Ovary (tissue), 9 donors: Measurements from ENCODE around the gene PTPRG. TPM values are rescaled to one million over a fixed set of nuclear protein-coding genes. Genes with fewer than 3 reads are reported as not detected.

ENCODE experiments used
- DNase-seq, 5 donors: peaks; one replicate each; pipeline ENCODE4 v3.0.0-alpha.2; 2019 to 2020
- H3K27ac ChIP-seq, 2 donors: fragments of 200-600 bp; one replicate each; pipeline versions ENCODE4 v1.5.1 to v1.8.0; 2019 to 2022
- H3K27me3 ChIP-seq: fragments of 200-600 bp; one replicate; pipeline ENCODE4 v1.8.0; 2022
- H3K36me3 ChIP-seq: fragments of 200-600 bp; sonication (generic); one replicate; pipeline ENCODE4 v1.5.1; 2019
- H3K4me1 ChIP-seq: one replicate; pipeline ENCODE4 v1.8.1; 2013; ENCODE audit warnings: mild to moderate bottlenecking, moderate library complexity; ENCODE audit not compliant: insufficient read depth
- H3K4me3 ChIP-seq: fragments of 200-600 bp; sonication (generic); one replicate; pipeline ENCODE4 v1.5.1; 2017
- H3K9me3 ChIP-seq, 2 donors: fragments of 200-600 bp in 1 of 2; sonication (generic) in 1 of 2; one replicate each; pipeline versions ENCODE4 v1.5.1 to v1.8.1; 2013 to 2019; ENCODE audit warnings: mild to moderate bottlenecking in 1 of 2, moderate library complexity in 1 of 2
- CTCF ChIP-seq, 3 donors: fragments of 450-650 bp in 2 of 3; fragments of 200-600 bp in 1 of 3; IDR thresholded peaks; one replicate each; pipeline versions ENCODE4 v1.5.1 to v1.8.0; 2016 to 2022; ENCODE audit warnings: antibody characterized with exemption in 3 of 3, mild to moderate bottlenecking in 1 of 3
- EP300 ChIP-seq: sonication (generic); formaldehyde crosslinking; IDR thresholded peaks from one replicate; pipeline ENCODE4 v1.6.1; 2017; ENCODE audit warnings: antibody characterized with exemption
- POLR2A ChIP-seq: fragments of 450-650 bp; IDR thresholded peaks from one replicate; pipeline ENCODE4 v1.6.1; 2017; ENCODE audit warnings: antibody characterized with exemption, mild to moderate bottlenecking, moderate library complexity
- WGBS, 3 donors: extraction: QIAGEN DNeasy Blood & Tissue Kit in 1 of 3; methylation state at CpG; one replicate each; pipeline versions ENCODE4 v1.1.5 to v1.1.7; 2013 to 2017; 5-methylcytosine and 5-hydroxymethylcytosine counted together
- intact Hi-C, 4 donors: fragments of 100-400 bp; cut with DNase I; formaldehyde crosslinking; loops; one replicate each; pipeline versions ENCODE4 v1.11.0 to v1.15.1; 2022 to 2023
- polyA plus RNA-seq, 2 donors: library from polyadenylated mRNA; stranded (reverse); fragments of 200-250 nt in 1 of 2; fragments of 350-450 nt in 1 of 2; fragmentation: Illumina TruSeq in 1 of 2; extraction: RNeasy Lipid Tissue Mini Kit (QIAGEN cat#74804) in 1 of 2; gene quantifications; one replicate each; pipeline ENCODE4 v1.2.3, GENCODE V29; 2013 to 2014
- total RNA-seq, 7 donors: library from RNA; depleted of rRNA in 2 of 7; stranded (reverse); fragments of >200 nt in 2 of 7; fragmentation: NEBNext Ultra II Directional in 3 of 7; extraction: Animal tissue kit (Norgen Biotek cat#: 25700) in 3 of 7; gene quantifications; one replicate each; pipeline versions ENCODE4 v1.1.0 to v1.2.4, GENCODE V29; 2016 to 2023
- donor health status: DM: no; HTN: no; CAD: no; lungs with moderate emphysema.
- donor health status: DM: no; HTN: no; CAD: no.
- donor health status: Bipolar disorder and iron deficiency.
- donor health status: DM: yes; HTN: yes; CAD: no.
- donor health status: DM: no; HTN: no; CAD: no.
- donor health status: DM: yes; HTN: yes; CAD: no.

The PTPRG gene
- total and polyA plus RNA-seq, 9 donors: 18.2 to 87.9 (median 47.7) TPM

GRCh38 chr3:61761694-61762430, 200.5 kb downstream of the PTPRG start:
- DNase-seq: no peak
- Histone ChIP-seq H3K4me3 (no peak overlapping the region), H3K36me3 (no peaks in the 10 kb centered on the region), H3K27ac (no peak overlapping the region), H3K9me3 (no peaks in the 10 kb centered on the region), H3K27me3 (no peaks in the 10 kb centered on the region), H3K4me1 (no peaks in the 10 kb centered on the region)
- TF ChIP-seq CTCF (IDR thresholded peaks at IDR 0.05): no peak
- no peak for TF ChIP-seq POLR2A
- TF ChIP-seq EP300: no peak
- WGBS, 3 donors: 87 to 94% (median 89%) methylated on average over 8 of the region's 8 CpGs
- intact Hi-C loops: no loop called here

DNA sequence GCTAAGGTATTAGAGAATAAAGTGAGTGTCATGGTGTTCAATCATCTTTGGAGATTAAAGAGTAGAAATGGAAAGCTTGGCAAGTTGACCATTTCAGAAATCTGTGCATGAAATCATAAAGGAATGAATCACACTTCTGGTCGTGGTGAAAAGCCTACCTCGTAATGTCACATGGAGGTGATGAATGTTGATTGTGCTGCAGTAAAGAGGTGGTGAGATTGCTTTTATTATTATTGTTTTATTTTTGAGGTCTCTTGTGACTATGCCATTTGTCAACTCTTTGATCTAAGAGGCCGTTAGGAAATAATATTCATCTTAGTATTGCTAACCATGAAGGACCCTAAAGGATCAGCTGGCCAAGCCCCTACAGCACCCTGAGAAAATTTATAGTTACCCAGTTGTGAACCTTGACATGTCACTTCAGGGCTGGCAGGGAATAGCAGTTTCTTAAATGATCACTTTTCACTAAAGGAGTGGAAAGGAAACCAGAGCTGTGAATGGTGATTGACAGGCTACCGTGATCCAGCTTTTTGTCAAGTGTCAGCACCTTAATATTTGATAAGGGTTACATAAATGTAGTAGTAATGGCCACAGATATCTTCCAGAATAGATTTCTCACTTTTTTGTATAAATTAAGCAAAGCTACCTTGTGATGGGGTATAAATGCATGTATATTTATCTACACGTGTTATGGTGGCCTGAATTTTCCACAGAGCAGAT, 203.9 kb downstream of the PTPRG start:
- intact Hi-C loops: no loop called here
- Histone ChIP-seq H3K27me3 (no peaks in the 10 kb centered on the region), H3K36me3 (no peaks in the 10 kb centered on the region), H3K4me3 (no peak overlapping the region), H3K27ac (no peak overlapping the region), H3K9me3 (no peaks in the 10 kb centered on the region), H3K4me1 (no peaks in the 10 kb centered on the region)
- WGBS, 3 donors: 91 to 95% (median 91%) methylated on average over 5 of the region's 5 CpGs
- TF ChIP-seq EP300 (no peak), CTCF (IDR thresholded peaks at IDR 0.05) (no peak), POLR2A (no peak)
- no peak for DNase-seq

- 63 to 74% (median 65%) methylated on average over 4 of the region's 4 CpGs for WGBS, 3 donors
- intact Hi-C loops: no loop called here
Observed at GRCh38 chr3:61768284-61769037, 207.1 kb downstream of the PTPRG start.

More at GRCh38 chr3:61768284-61769037, 207.1 kb downstream of the PTPRG start:
- no peak overlapping the region for H3K4me3 ChIP-seq
- no peaks in the 10 kb centered on the region for H3K4me1 ChIP-seq
- no peak overlapping the region for H3K27ac ChIP-seq
- H3K9me3 ChIP-seq: no peaks in the 10 kb centered on the region
- H3K36me3 ChIP-seq: no peaks in the 10 kb centered on the region
- no peaks in the 10 kb centered on the region for H3K27me3 ChIP-seq
- DNase-seq: no peak
- no peak for TF ChIP-seq CTCF (IDR thresholded peaks at IDR 0.05)
- no peak for TF ChIP-seq POLR2A
- TF ChIP-seq EP300: no peak
